Measurements from ENCODE around the gene IP6K2. TPM values are rescaled to one million over a fixed set of nuclear protein-coding genes. Genes with fewer than 3 reads are reported as not detected.

IP6K2 gene
- total RNA-seq, 2 donors from 2014 or later = 24.6 to 33.1 TPM

GRCh38 chr3:48655606-48656005 is 61.4 kb downstream of the IP6K2 start:
- DNase-seq (ENCODE audit: low spot score) = no peak
- intact Hi-C loops (cut with DNase I) = no loop called here

DNA sequence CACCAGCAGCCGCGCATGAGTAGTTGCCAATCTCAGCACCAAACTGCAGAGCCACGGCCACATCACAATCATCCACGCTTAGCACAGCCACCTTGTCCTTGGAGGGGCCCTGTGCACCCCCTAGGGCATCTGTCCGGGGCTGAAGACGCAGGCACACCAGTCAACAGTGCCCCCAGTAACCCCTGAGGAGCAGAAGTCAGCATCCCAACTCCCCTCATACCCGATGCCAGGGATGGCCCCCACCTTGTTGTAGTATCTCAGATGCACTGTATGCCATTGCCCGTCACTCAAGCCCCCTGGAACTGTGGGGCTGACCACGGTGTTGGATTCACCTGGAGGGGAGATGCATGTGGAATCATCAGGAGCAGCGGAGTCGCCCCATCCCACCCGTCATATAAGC is 62.0 kb downstream of the IP6K2 start:
- no peak for DNase-seq (ENCODE audit: low spot score)
- intact Hi-C loops (cut with DNase I) = no loop called here

DNA sequence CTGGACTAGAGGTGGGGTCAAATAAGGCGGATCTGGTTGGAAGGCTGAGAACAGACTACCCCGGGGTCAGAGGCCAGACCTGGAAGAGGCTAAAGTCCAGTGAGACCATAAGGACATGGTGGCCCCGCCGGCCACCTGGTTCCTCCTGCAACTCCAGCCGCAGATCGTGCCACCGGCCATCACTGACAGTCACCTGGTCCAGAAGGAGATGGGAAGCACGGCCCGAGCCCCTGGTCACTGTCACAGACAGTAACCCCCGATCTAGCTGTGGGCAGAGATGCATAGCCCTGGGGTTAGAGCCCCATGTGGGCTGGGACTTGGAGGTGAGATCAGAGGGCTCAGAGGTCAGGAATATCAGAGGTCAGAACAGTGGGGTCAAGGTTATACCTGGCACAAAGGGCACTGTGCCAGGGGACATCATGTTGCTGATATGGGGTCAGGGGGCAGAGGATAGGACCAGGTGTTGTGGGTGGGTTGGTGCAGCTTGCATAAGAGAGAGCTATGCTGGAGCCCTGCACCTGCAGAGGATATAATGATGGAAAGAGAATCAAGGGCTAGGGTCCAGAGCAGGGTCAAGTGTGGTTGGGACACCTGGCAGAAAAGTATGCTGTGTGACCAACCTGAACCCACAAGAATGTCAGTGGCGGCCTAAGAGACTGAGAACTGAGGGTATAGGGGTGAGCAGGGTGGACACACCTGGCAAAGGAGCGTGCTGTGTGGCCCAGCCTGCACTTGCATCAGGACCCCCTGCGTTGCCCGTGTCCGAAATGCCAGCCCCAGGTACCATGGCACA is 63.9 kb downstream of the IP6K2 start:
- intact Hi-C loops (cut with DNase I) = no loop called here
- no peak for DNase-seq (ENCODE audit: low spot score)

GRCh38 chr3:48651771-48652170 is 65.2 kb downstream of the IP6K2 start:
- DNase-seq (ENCODE audit: low spot score) = no peak
- intact Hi-C loops (cut with DNase I) = no loop called here

- no peak for DNase-seq (ENCODE audit: low spot score)
- intact Hi-C loops (cut with DNase I) = no loop called here
Measured at GRCh38 chr3:48650723-48651122, 66.3 kb downstream of the IP6K2 start.

DNA sequence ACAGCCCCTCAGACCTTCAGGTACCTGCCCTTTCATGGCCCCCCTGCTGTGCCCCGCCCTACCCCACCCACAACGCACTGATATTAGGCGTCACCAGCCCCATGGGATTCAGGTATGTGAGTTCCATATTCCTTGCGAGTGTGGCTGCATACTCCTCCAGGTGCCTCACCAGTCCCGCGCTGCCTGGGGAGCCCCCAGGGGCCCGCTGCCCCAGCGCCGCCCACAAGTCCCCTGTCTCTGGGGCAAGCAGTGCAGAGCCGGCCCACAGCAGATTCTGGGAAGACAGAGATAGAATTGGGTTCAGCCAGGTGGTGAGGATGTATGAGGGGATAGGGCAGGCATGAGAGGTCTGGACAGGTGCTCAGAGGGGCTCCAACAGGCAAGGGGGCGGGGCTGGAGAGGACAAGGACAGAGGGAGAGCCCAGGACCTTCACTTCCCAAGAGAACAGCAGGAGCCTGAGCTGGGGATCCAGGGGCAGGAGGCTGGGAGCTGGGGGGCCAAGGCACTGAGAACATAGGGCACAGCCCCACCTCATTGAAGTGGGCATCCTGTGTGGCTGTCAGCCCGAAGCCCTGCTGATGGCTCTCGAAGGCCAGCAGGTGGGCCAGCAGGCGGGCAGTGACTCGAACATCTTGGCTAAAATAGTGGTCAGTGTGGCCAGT is 68.7 kb downstream of the IP6K2 start:
- DNase-seq (ENCODE audit: low spot score) = no peak
- intact Hi-C loops (cut with DNase I) = no loop called here

- intact Hi-C loops (cut with DNase I) = no loop called here
- DNase-seq (ENCODE audit: low spot score) = no peak
Measured at GRCh38 chr3:48647714-48648113, 69.3 kb downstream of the IP6K2 start.

DNA sequence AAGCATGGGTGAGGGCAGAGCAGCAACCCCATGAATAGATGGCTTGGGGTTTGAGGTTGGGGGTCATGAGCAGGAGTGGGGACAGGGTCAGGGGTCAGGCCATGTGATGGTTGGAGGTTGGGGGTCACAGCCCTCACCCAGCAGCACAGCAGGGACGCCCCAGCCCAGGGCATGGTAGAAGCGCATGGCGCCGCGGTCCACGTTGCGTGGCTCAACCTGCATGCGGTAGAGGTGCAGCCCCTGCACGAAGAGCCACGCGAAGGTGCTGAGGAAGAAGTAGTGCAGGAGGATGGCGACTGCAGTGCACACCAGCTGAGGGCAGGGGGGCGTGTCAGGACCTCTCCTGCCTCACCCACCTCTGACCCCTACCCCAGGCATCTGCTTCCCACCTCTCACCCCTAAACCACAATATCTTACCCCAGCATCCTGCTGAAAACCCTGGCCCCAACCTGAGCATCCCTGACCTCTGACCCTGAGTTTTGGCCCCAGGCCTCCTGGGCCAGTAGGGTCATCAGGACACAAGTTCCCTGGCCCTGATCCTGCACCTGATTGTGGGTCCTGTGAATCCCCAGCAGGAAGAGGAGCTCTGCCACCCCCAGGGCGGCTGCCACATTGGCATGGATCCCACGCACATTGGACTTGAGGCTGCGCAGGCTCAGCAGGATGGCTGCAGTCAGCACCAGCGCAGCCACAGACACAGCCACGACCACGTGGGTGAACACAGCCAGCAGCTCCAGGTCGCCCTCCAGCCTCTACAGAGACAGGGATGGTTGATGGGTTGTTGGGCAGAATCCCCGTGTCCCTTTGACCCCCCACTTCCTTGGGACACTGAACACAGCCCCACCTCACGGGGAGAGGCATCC is 71.9 kb downstream of the IP6K2 start:
- DNase-seq (ENCODE audit: low spot score) = no peak
- intact Hi-C loops (cut with DNase I) = no loop called here

DNA sequence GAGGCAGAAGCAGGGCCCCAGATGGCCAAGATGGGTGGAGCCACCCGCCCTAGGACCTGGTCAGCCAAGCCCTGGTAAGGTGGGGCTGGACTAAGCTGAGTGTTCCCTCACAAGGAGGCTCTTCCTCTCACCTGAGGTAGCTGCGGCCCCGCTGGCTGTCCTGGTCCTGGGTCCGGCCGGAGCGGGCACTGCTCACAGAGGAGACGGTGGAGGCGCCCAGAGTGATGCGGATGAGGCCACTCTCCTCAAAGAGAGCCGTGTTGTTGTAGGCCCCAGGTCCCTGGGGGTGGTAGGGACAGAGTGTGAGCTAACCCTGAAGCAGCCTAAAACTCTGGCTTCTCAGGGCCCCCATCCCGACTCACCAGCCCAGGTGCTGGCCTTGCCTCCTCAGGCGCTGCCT is 74.4 kb downstream of the IP6K2 start:
- intact Hi-C loops (cut with DNase I) = no loop called here
- DNase-seq (ENCODE audit: low spot score) = no peak

DNA sequence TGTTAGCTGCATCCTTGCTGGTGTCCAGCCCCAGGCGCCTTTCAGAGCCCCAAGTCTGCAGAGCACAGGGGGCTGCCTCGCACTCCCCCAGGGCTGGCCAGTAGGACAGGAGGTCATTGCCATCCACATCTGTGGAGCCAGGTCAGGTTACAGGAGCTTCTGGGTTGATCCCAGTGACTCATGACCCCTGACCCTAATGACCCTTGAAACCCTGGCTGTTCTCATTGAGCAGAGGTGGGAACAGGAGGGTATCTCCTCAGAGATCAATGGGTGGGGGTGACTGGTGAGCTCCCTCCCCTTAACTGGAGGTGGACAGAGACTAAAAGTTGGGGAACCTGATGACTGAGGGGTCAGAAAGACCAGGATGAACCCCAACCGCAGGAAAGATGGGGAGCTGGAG is 75.6 kb downstream of the IP6K2 start:
- no peak for DNase-seq (ENCODE audit: low spot score)
- intact Hi-C loops (cut with DNase I) = no loop called here

GRCh38 chr3:48639944-48640606 is 76.9 kb downstream of the IP6K2 start:
- intact Hi-C loops (cut with DNase I) = no loop called here
- no peak for DNase-seq (ENCODE audit: low spot score)

Small RNA genes within 50 kb of the gene (microRNA-seq; reads per million reads assigned to microRNA genes)
- 0 to 0.32 reads per million in 2 donors for gene MIR4793 (ENCODE audit: borderline microRNAs expressed in 2 of 2)

Other genes starting within 250 kb of the IP6K2 start
- 100 to 1,000 TPM; 142 to 147 TPM for gene SHISA5, start 213.0 kb downstream of the IP6K2 start, total RNA-seq
- gene PFKFB4, start 160.4 kb downstream of the IP6K2 start, total RNA-seq = 1 to 10 TPM; 2.0 to 4.5 TPM
- gene UCN2, start 153.4 kb downstream of the IP6K2 start, total RNA-seq = not detected
- gene COL7A1, start 121.9 kb downstream of the IP6K2 start, total RNA-seq = 1 to 10 TPM; 4.2 to 5.3 TPM
- gene UQCRC1, start 107.6 kb downstream of the IP6K2 start, total RNA-seq = 100 to 1,000 TPM; 134 to 135 TPM
- not detected for gene TMEM89, start 95.5 kb downstream of the IP6K2 start, total RNA-seq
- gene SLC26A6, start 81.8 kb downstream of the IP6K2 start, total RNA-seq = 10 to 100 TPM in 1 of 2 donors, 1 to 10 TPM in 1; 7.0 to 11.7 TPM
- gene CELSR3, start 54.3 kb downstream of the IP6K2 start, total RNA-seq = under 1 TPM; 0.65 to 0.67 TPM
- gene NCKIPSD, start 31.3 kb downstream of the IP6K2 start, total RNA-seq = 10 to 100 TPM; 14.0 to 19.8 TPM
- gene PRKAR2A, start 130.7 kb upstream of the IP6K2 start, total RNA-seq = 10 to 100 TPM; 49.6 to 69.6 TPM
- 10 to 100 TPM; 10.8 to 19.5 TPM for gene SLC25A20, start 181.7 kb upstream of the IP6K2 start, total RNA-seq
- 10 to 100 TPM; 59.2 to 84.6 TPM for gene ARIH2, start 201.6 kb upstream of the IP6K2 start, total RNA-seq